Small intestine (tissue), 7 donors: ENCODE results near the gene SOX15. TPM values are rescaled to one million over a fixed set of nuclear protein-coding genes. Genes with fewer than 3 reads are reported as not detected.

Experiments
- DNase-seq, 2 donors: peaks; one replicate each; pipeline versions ENCODE4 v3.0.0 to v3.0.0-alpha.2; 2013
- FAIRE-seq: peaks from 2 replicates; lab custom pipeline; 2012; peaks lifted over from hg19 to GRCh38; lab: Jason Lieb, UNC
- H3K27ac ChIP-seq, 3 donors: one replicate each; pipeline ENCODE4 v1.5.1; 2013; ENCODE audit warnings: low read length in 2 of 3, mild to moderate bottlenecking in 2 of 3, control low read depth in 1 of 3, inconsistent platforms in 1 of 3, low read depth in 1 of 3, moderate library complexity in 1 of 3
- H3K27me3 ChIP-seq, 3 donors: one replicate each; pipeline ENCODE4 v1.6.1; 2013; ENCODE audit warnings: low read length in 3 of 3, inconsistent platforms in 1 of 3; ENCODE audit not compliant: control insufficient read depth in 3 of 3, insufficient read depth in 3 of 3
- H3K36me3 ChIP-seq, 3 donors: one replicate each; pipeline ENCODE4 v1.6.1; 2013; ENCODE audit warnings: low read length in 3 of 3, inconsistent platforms in 1 of 3, low read depth in 1 of 3, mild to moderate bottlenecking in 1 of 3, moderate library complexity in 1 of 3; ENCODE audit not compliant: control insufficient read depth in 3 of 3, insufficient read depth in 2 of 3
- H3K4me1 ChIP-seq, 3 donors: one replicate each; pipeline ENCODE4 v1.6.1; 2013; ENCODE audit warnings: low read length in 2 of 3, inconsistent platforms in 1 of 3, low read depth in 1 of 3, mild to moderate bottlenecking in 1 of 3, moderate library complexity in 1 of 3; ENCODE audit not compliant: control insufficient read depth in 3 of 3, insufficient read depth in 2 of 3
- H3K4me3 ChIP-seq, 3 donors: one replicate each; pipeline ENCODE4 v1.5.1; 2013; ENCODE audit warnings: low read length in 3 of 3, control low read depth in 1 of 3, inconsistent platforms in 1 of 3, low read depth in 1 of 3, mild to moderate bottlenecking in 1 of 3, moderate library complexity in 1 of 3
- H3K9me3 ChIP-seq, 2 donors: one replicate each; pipeline ENCODE4 v1.6.1; 2013; ENCODE audit warnings: low read depth in 1 of 2, low read length in 1 of 2; ENCODE audit not compliant: control insufficient read depth in 2 of 2, insufficient read depth in 1 of 2
- WGBS, 3 donors: extraction: QIAGEN DNeasy Blood & Tissue Kit; methylation state at CpG; one replicate each; pipeline ENCODE4 v1.1.7; 2013; 5-methylcytosine and 5-hydroxymethylcytosine counted together
- polyA plus RNA-seq, 4 donors: library from polyadenylated mRNA; stranded (reverse) in 3 of 4; unstranded in 1 of 4; fragments of 200-250 nt in 3 of 4; fragments of 120-200 nt in 1 of 4; gene quantifications; one replicate each; pipeline versions ENCODE4 v1.2.1 to v1.2.3, GENCODE V29; 2013
- donor health status: healthy with polysubstance abuse.
- donor health status: control.
- donor health status: control.
- donor health status: Bipolar disorder and iron deficiency.
- donor health status: healthy.

The SOX15 gene
- polyA plus RNA-seq, 4 donors, result 1.2 to 1.3 TPM; not detected in 2

DNA sequence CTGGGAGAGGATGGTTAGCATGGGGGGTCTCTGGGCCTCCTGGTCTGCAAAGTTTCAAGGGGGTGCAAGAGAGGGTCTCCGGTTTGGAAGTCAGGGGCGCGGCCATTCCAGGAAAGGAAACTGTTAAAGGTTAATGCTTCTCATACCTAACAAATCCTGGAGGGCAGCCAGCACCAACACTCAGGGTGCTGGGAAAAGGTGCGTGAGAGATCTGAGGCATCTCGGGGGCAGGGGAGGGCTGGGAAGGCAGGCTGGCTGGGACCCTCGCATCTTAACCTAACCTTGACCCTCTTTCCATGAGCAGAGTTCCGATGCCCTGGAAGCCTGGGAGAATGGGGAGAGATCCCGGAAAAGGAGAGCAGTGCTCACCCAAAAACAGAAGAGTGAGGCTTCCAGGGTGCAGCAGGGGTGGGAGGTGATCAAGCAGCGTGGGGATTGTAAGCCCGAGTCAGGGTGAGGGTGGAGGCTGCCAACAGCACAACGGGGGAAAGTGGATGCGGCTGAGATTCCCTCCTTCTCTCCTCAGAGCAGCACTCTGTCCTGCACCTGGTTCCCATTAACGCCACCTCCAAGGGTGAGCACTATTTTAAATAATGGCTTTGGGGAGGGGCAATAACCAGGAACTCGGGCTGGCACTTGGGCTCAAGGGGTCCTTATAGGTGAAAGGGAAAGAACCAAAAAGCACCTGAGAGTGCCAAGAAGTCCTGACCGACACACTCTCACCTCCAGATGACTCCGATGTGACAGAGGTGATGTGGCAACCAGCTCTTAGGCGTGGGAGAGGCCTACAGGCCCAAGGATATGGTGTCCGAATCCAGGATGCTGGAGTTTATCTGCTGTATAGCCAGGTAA, 30.3 kb downstream of the SOX15 start:
- H3K36me3 ChIP-seq, result peaks cover 0 to 40% (median 7%) of the 10 kb centered on the region in 3 donors
- DNase-seq, result peak; percentile 39 to 75
- H3K27me3 ChIP-seq, result no peaks in the 10 kb centered on the region
- no peak for FAIRE-seq
- H3K9me3 ChIP-seq, result no peaks in the 10 kb centered on the region
- peak overlapping the region; percentile 79 to 97 (median 95) for H3K27ac ChIP-seq
- 15 to 58% (median 31%) methylated on average over 18 of the region's 18 CpGs for WGBS, 3 donors
- H3K4me3 ChIP-seq, result peak overlapping the region; percentile 16 to 66 (median 32)
- H3K4me1 ChIP-seq, result peaks cover 5 to 62% (median 5%) of the 10 kb centered on the region in 3 donors

GRCh38 chr17:7558544-7559319, 31.2 kb downstream of the SOX15 start, which contains the start of gene TNFSF13:
Gene TNFSF13, plus strand, starts transcription at chr17:7558750. Its CDS starts 290 bp downstream, at chr17:7559040.
- peaks cover 0 to 38% (median 4%) of the 10 kb centered on the region in 3 donors for H3K36me3 ChIP-seq
- H3K27ac ChIP-seq, result peak within 1 kb of the TSS; percentile 79 to 97 (median 95)
- no peaks in the 10 kb centered on the region for H3K9me3 ChIP-seq
- peaks cover 5 to 58% (median 5%) of the 10 kb centered on the region in 3 donors for H3K4me1 ChIP-seq
- DNase-seq, result peak; percentile 51 to 76
- H3K4me3 ChIP-seq, result peak within 1 kb of the TSS; percentile 16 to 66 (median 32)
- FAIRE-seq, result no peak
- 6 to 29% (median 19%) methylated on average over 16 of the region's 16 CpGs for WGBS, 3 donors
- no peaks in the 10 kb centered on the region for H3K27me3 ChIP-seq

DNA sequence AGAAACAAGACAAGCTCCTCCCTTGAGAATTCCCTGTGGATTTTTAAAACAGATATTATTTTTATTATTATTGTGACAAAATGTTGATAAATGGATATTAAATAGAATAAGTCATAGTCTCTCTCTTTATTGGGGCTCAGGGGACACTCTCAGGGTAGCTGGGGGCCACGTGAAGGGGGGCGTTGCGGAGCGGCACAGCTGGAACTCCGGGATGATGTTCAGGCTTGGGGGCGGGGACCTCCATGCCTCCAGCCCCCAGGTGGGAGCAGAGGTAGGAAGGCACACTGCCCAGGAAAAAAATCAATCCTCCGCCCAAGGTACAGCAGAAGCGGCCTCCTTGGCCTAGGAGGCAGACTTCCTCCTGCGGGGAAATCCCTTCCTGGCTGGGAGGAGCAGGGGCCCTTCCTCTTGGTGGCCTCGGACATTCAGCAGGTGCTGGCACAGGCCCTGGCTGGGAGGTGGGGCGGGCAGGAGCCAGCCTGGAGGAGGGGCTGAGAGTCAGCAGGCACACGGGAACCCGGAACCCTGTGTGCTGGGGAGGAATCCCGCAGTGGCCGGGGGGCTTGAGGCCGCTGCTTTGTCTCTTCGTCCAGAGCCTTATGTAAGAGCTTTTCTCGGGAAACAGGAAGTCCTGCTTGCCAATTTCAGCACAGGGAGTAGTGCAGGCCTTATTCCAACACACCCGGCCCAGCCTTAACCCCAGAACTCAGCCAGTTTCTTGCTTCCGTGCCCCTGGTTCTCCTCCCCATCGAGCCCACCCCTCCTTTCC, 31.9 kb downstream of the SOX15 start:
- Histone ChIP-seq H3K27me3 (no peaks in the 10 kb centered on the region), H3K4me1 (peaks cover 3 to 56% (median 5%) of the 10 kb centered on the region in 3 donors), H3K27ac (peak overlapping the region; percentile 79 to 97 (median 95)), H3K9me3 (no peaks in the 10 kb centered on the region), H3K36me3 (peaks cover 0 to 30% (median 0%) of the 10 kb centered on the region in 3 donors), H3K4me3 (peak overlapping the region in 2 of 3 donors; percentile 32 to 66)
- DNase-seq (peak; percentile 95 to 97), FAIRE-seq (no peak)
- 8 to 17% (median 13%) methylated on average over 19 to 21 of the region's 21 CpGs for WGBS, 3 donors

- Histone ChIP-seq H3K27me3 (no peaks in the 10 kb centered on the region), H3K4me1 (peaks cover 0 to 55% (median 5%) of the 10 kb centered on the region in 3 donors), H3K27ac (peak overlapping the region; percentile 79 to 97 (median 95)), H3K9me3 (no peaks in the 10 kb centered on the region), H3K36me3 (peaks cover 0 to 27% (median 0%) of the 10 kb centered on the region in 3 donors), H3K4me3 (peak overlapping the region in 2 of 3 donors; percentile 49 to 66)
- FAIRE-seq, result no peak
- peak; percentile 86 to 91 for DNase-seq
- WGBS, 3 donors, result 24 to 50% (median 29%) methylated on average over 17 to 19 of the region's 19 CpGs
These were observed 32.6 kb downstream of the SOX15 start for GRCh38 chr17:7557147-7557764.

DNA sequence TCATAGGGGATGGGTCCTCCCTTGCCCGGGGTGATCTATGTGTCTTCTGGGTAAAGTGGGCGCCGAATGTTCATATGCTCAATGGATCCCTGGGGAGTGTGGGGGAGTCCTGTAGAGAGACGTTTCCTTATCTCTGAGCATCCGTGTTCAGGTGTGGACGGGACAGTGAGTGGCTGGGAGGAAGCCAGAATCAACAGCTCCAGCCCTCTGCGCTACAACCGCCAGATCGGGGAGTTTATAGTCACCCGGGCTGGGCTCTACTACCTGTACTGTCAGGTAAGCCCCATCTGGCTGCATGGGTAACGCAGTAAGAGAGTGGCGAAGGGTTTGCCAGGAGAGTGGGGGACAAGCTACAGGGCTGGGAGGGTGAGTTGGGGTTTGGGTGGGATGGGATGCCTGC, 33.3 kb downstream of the SOX15 start:
- FAIRE-seq (no peak), DNase-seq (peak; percentile 49 to 57)
- H3K4me1 ChIP-seq, result peaks cover 0 to 60% (median 5%) of the 10 kb centered on the region in 3 donors
- peak overlapping the region; percentile 79 to 97 (median 95) for H3K27ac ChIP-seq
- no peaks in the 10 kb centered on the region for H3K9me3 ChIP-seq
- peak overlapping the region in 2 of 3 donors; percentile 49 to 66 for H3K4me3 ChIP-seq
- no peaks in the 10 kb centered on the region for H3K27me3 ChIP-seq
- WGBS, 3 donors, result 24 to 73% (median 43%) methylated on average over 12 of the region's 12 CpGs
- peaks cover 0 to 27% (median 0%) of the 10 kb centered on the region in 3 donors for H3K36me3 ChIP-seq

DNA sequence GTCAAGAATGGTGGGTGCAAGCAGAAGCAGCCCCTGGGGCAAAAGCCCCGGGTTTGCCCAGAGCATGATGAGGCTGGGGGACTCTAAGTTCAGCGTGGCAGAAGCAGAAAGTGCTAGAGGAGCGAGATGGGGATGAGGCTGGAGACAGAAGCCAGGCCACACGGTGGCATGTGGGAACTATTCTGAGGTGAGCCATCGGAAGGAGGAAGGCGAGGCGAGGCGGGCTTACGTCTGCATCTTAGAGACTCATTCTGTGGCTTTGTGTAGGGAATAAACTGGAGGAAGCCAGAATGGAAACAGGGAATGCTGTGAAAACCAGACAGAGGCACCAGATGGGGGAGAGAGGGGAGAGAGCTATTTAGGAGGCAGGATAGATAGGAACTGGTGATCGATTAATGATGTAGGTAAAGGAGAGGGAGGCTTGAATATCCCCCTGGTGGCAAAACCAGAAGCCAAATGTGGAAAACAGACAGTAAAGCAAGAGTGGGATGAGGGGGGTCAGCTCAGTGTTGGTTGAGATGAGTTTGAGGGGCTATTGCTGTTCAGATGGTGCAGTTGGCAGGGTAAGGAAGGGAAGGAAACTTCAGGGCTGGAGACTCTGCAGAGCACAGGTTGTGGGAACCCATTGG, 34.5 kb downstream of the SOX15 start:
- Histone ChIP-seq H3K9me3 (no peaks in the 10 kb centered on the region), H3K36me3 (peaks cover 0 to 31% (median 0%) of the 10 kb centered on the region in 3 donors), H3K4me1 (peaks cover 2 to 67% (median 7%) of the 10 kb centered on the region in 3 donors), H3K27me3 (no peaks in the 10 kb centered on the region), H3K27ac (no peak overlapping the region), H3K4me3 (no peak overlapping the region)
- DNase-seq, result no peak
- WGBS, 3 donors, result 73 to 87% (median 87%) methylated on average over 10 of the region's 10 CpGs
- FAIRE-seq, result no peak

DNA sequence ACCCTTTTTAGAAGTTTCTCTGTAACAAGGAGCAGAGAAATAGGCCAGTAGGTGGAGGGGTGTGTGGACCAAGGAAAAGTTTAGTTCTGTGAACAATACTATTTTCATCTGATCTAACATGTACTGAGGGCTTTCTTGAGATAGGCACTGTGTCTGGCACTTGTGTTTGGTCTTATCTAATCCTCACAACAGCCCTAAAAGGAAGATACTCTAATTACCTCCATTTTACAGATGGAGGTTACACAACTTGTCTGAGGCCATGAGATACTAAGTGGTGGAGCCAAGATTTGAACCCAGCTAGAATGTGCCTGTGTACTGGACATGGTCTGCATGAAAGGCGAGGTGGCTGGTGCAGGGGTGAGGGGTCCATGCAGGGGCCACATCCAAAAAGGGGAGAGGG, 36.5 kb downstream of the SOX15 start:
- Histone ChIP-seq H3K27me3 (no peaks in the 10 kb centered on the region), H3K36me3 (peaks cover 0 to 24% (median 0%) of the 10 kb centered on the region in 3 donors), H3K27ac (peak overlapping the region in 2 of 3 donors; percentile 20 to 49), H3K9me3 (no peaks in the 10 kb centered on the region), H3K4me1 (peaks cover 2 to 61% (median 7%) of the 10 kb centered on the region in 3 donors), H3K4me3 (no peak overlapping the region)
- DNase-seq (no peak), FAIRE-seq (no peak)
- 91 to 100% (median 93%) methylated on average over 1 of the region's 1 CpG for WGBS, 3 donors
